ENCODE measurements around the gene COL4A6.

GRCh38 chrX:108114541-108114940, 323.7 kb downstream of the COL4A6 start:
- TF ChIP-seq ZNF341 (tag by site-specific recombination; IDR thresholded peaks at IDR 0.05; ENCODE audit: low read depth), result no peak
- TF ChIP-seq CTCF (tag by site-specific recombination; IDR thresholded peaks at IDR 0.05), result no peak
- TF ChIP-seq ZNF274 (IDR thresholded peaks at IDR 0.05; ENCODE audit: low read length), result no peak
- no peak for TF ChIP-seq ZNF274 (tag by site-specific recombination; IDR thresholded peaks at IDR 0.05; ENCODE audit: borderline replicate concordance)
- TF ChIP-seq ZNF670 (tag by site-specific recombination; IDR thresholded peaks at IDR 0.05; ENCODE audit: low read depth), result no peak
- no peak for TF ChIP-seq ZNF391 (tag by site-specific recombination; IDR thresholded peaks at IDR 0.05; ENCODE audit: borderline replicate concordance, low read depth)
- TF ChIP-seq KLF1 (tag by site-specific recombination; IDR thresholded peaks at IDR 0.05), result no peak
